Measurements from ENCODE around the gene CENPL.
A peak's percentile ranks its signal among the peaks of the same experiment; 100 is the strongest.

DNA sequence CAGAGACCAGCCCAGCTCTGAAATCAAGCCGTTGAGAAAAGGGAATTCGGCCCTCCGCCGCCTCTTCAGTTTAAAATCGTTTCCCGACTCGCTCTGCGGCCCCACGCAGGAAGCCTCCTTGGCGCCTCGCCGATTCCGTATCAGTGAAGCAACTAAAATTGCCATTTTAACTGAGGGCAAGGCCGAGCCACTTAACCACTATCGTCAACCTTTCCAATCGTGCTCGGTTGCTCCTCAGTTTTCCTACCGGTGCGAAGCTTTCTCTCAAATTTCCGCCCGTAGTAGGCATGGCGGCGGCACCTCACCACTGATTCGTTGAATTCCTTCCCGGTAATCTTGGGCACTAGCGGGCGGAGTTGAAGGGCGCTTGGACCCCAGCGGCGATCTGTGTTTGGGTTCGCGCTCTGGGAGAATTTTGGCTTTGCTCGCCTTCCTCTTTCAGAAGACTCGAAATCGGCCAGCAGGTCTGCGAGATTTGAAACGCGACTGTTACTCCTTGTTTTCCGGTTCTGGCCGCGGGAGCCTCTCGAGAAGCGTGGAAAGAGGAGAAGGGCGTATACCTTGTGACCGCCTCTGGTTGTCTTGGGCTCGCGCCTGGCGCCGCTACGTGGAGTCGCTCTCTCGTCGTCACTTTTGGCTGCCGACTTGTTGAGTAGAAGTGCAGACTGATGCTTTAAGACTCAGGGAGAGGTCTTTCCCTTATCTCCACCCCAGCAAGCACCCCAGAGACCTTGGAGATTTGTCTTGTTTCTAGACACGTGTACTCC is at the start of gene CENPL, which contains the start of gene DARS2:
- TF ChIP-seq, protein P1, sequence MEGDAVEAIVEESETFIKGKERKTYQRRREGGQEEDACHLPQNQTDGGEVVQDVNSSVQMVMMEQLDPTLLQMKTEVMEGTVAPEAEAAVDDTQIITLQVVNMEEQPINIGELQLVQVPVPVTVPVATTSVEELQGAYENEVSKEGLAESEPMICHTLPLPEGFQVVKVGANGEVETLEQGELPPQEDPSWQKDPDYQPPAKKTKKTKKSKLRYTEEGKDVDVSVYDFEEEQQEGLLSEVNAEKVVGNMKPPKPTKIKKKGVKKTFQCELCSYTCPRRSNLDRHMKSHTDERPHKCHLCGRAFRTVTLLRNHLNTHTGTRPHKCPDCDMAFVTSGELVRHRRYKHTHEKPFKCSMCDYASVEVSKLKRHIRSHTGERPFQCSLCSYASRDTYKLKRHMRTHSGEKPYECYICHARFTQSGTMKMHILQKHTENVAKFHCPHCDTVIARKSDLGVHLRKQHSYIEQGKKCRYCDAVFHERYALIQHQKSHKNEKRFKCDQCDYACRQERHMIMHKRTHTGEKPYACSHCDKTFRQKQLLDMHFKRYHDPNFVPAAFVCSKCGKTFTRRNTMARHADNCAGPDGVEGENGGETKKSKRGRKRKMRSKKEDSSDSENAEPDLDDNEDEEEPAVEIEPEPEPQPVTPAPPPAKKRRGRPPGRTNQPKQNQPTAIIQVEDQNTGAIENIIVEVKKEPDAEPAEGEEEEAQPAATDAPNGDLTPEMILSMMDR (IDR thresholded peaks at IDR 0.05) = no peak
- TF ChIP-seq POLR2A (IDR thresholded peaks at IDR 0.05) = peak; percentile 67

Measured in right lobe of liver (tissue), 4 donors.